CD4-positive, alpha-beta T cell (primary cell): ENCODE results near the gene MLLT3. TPM values are rescaled to one million over a fixed set of nuclear protein-coding genes. Genes with fewer than 3 reads are reported as not detected.

Experiments
- ATAC-seq: fragments of 200-7000 bp; cut with Tn5 transposase; one replicate; pipeline ENCODE4 v1.10.0; 2022; ENCODE audit warnings: mild to moderate bottlenecking; ENCODE audit not compliant: poor library complexity
- CTCF ChIA-PET: fragments of 350-600 bp; sonication (Branson Sonifier 250); formaldehyde crosslinking; loops from one replicate; lab custom pipeline; 2021; ENCODE audit warnings: antibody characterized with exemption, inconsistent platforms; lab: Charles Lee
- POLR2A ChIA-PET: fragments of 350-600 bp; sonication (Branson Sonifier 250); formaldehyde crosslinking; loops from one replicate; lab custom pipeline; 2021; ENCODE audit warnings: antibody characterized with exemption, inconsistent platforms; lab: Charles Lee
- DNase-seq, 14 experiments: peaks; one replicate each; pipeline ENCODE4 v3.0.0-alpha.2; 2013 to 2020; ENCODE audit warnings: mixed read lengths in 2 of 14
- H3K27ac ChIP-seq, 2 donors: one replicate each; pipeline versions ENCODE4 v1.5.1 to v1.7.0; 2013; ENCODE audit warnings: low read length in 2 of 2, low read depth in 1 of 2, mild to moderate bottlenecking in 1 of 2
- H3K27me3 ChIP-seq, 2 experiments: 1 replicate in 1 of 2; 2 replicates in 1 of 2; pipeline versions ENCODE4 v1.6.1 to v1.7.0; 2013; ENCODE audit warnings: low read length in 2 of 2, control low read depth in 1 of 2, mild to moderate bottlenecking in 1 of 2, moderate library complexity in 1 of 2; ENCODE audit not compliant: insufficient read depth in 2 of 2, control insufficient read depth in 1 of 2
- H3K36me3 ChIP-seq: one replicate; pipeline ENCODE4 v1.6.1; 2013; ENCODE audit warnings: low read length, control low read depth; ENCODE audit not compliant: insufficient read depth
- H3K4me1 ChIP-seq: one replicate; pipeline ENCODE4 v1.6.1; 2013; ENCODE audit warnings: low read length, control low read depth; ENCODE audit not compliant: insufficient read depth
- H3K4me3 ChIP-seq: one replicate; pipeline ENCODE4 v1.5.1; 2013; ENCODE audit warnings: mild to moderate bottlenecking, low read length, moderate library complexity
- H3K9me3 ChIP-seq, 2 experiments: 1 replicate in 1 of 2; 2 replicates in 1 of 2; pipeline versions ENCODE4 v1.6.1 to v1.7.0; 2013; ENCODE audit warnings: low read length in 2 of 2, mild to moderate bottlenecking in 2 of 2, control low read depth in 1 of 2, moderate library complexity in 1 of 2; ENCODE audit not compliant: control insufficient read depth in 1 of 2, insufficient read depth in 1 of 2
- H3K27ac Mint-ChIP-seq: one replicate; pipeline ENCODE4 v1.8.0; 2020; ENCODE audit warnings: mixed read lengths
- H3K27me3 Mint-ChIP-seq: one replicate; pipeline ENCODE4 v1.8.0; 2021; ENCODE audit warnings: mixed read lengths
- H3K36me3 Mint-ChIP-seq: one replicate; pipeline ENCODE4 v1.8.0; 2021; ENCODE audit warnings: low read depth, mixed read lengths
- H3K4me1 Mint-ChIP-seq: one replicate; pipeline ENCODE4 v1.8.0; 2021; ENCODE audit warnings: low read depth, mixed read lengths
- H3K4me3 Mint-ChIP-seq: one replicate; pipeline ENCODE4 v1.8.0; 2020; ENCODE audit warnings: mild to moderate bottlenecking, mixed read lengths
- H3K9me3 Mint-ChIP-seq: one replicate; pipeline ENCODE4 v1.8.0; 2020; ENCODE audit warnings: mixed read lengths
- CTCF ChIP-seq: fragments of 200-600 bp; IDR thresholded peaks from one replicate; pipeline ENCODE4 v1.8.0; 2022; ENCODE audit warnings: antibody characterized with exemption, mild to moderate bottlenecking
- intact Hi-C, 2 experiments: fragments of 100-400 bp; cut with DNase I in 1 of 2; cut with micrococcal nuclease in 1 of 2; formaldehyde crosslinking; loops; one replicate each; pipeline versions ENCODE4 v1.15.1 to v1.9.0; 2023 to 2025; cut with DNase I, micrococcal nuclease
- total RNA-seq, 174 experiments: library from RNA in 2 of 174; stranded (reverse) in 2 of 174; gene quantifications; one replicate each; pipeline ENCODE4 v1.2.3 and lab custom pipeline; 2021 to 2026

The MLLT3 gene
- total RNA-seq, 2 experiments from 2014 or later: 59.2 to 60.6 TPM

GRCh38 chr9:20353931-20354652 lies 268.2 kb downstream of the MLLT3 start:
- peaks cover 70% of the 10 kb centered on the region for H3K36me3 Mint-ChIP-seq
- no peak for ATAC-seq
- Histone ChIP-seq H3K27ac (no peak overlapping the region), H3K9me3 (no peaks in the 10 kb centered on the region), H3K4me1 (peaks cover 5% of the 10 kb centered on the region), H3K27me3 (no peaks in the 10 kb centered on the region), H3K36me3 (peaks cover 42% of the 10 kb centered on the region), H3K4me3 (no peak overlapping the region)
- no peaks in the 10 kb centered on the region for H3K9me3 Mint-ChIP-seq
- no peak for DNase-seq
- ChIA-PET CTCF (no interaction called here), POLR2A (no interaction called here)
- no peak overlapping the region for H3K27ac Mint-ChIP-seq
- H3K4me1 Mint-ChIP-seq: peaks cover 27% of the 10 kb centered on the region
- no peak overlapping the region for H3K4me3 Mint-ChIP-seq
- intact Hi-C loops: loop anchor here (10.0 kb wide), 2 partner anchors 429 to 521 kb away; no protein-coding TSS in a partner anchor
- TF ChIP-seq CTCF: no peak
- H3K27me3 Mint-ChIP-seq: no peaks in the 10 kb centered on the region

GRCh38 chr9:20353524-20353923 lies 268.8 kb downstream of the MLLT3 start:
- H3K36me3 Mint-ChIP-seq: peaks cover 73% of the 10 kb centered on the region
- intact Hi-C loops: loop anchor here (10.0 kb wide), 2 partner anchors 429 to 521 kb away; no protein-coding TSS in a partner anchor
- ATAC-seq: no peak

GRCh38 chr9:20352591-20352990 lies 269.7 kb downstream of the MLLT3 start:
- no peak for TF ChIP-seq CTCF
- Histone ChIP-seq H3K27me3 (no peaks in the 10 kb centered on the region), H3K27ac (no peak overlapping the region), H3K4me3 (no peak overlapping the region), H3K9me3 (no peaks in the 10 kb centered on the region), H3K4me1 (peaks cover 5% of the 10 kb centered on the region), H3K36me3 (peaks cover 44% of the 10 kb centered on the region)
- Mint-ChIP-seq H3K27me3 (no peaks in the 10 kb centered on the region), H3K4me1 (peaks cover 16% of the 10 kb centered on the region), H3K27ac (no peak overlapping the region), H3K4me3 (no peak overlapping the region), H3K36me3 (peaks cover 77% of the 10 kb centered on the region), H3K9me3 (no peaks in the 10 kb centered on the region)
- ATAC-seq (no peak), DNase-seq (no peak)
- ChIA-PET POLR2A (interaction anchor here (1.0 kb wide), 1 partner anchor 9 kb away, joined by 3 read pairs; no protein-coding TSS in a partner anchor), CTCF (interaction anchor here (0.7 kb wide), 1 partner anchor 643 kb away, joined by 4 read pairs; no protein-coding TSS in a partner anchor)
- intact Hi-C loops: loop anchor here (10.0 kb wide), 2 partner anchors 428 to 522 kb away; no protein-coding TSS in a partner anchor

More at GRCh38 chr9:20353524-20353923, 268.8 kb downstream of the MLLT3 start:
- H3K36me3 ChIP-seq: peaks cover 44% of the 10 kb centered on the region
- no peaks in the 10 kb centered on the region for H3K27me3 ChIP-seq
- H3K4me3 ChIP-seq: no peak overlapping the region
- POLR2A ChIA-PET: interaction anchor here (1.0 kb wide), 1 partner anchor 10 kb away, joined by 3 read pairs; no protein-coding TSS in a partner anchor
- no peak for TF ChIP-seq CTCF
- H3K4me3 Mint-ChIP-seq: no peak overlapping the region
- DNase-seq: no peak
- peaks cover 5% of the 10 kb centered on the region for H3K4me1 ChIP-seq
- H3K27me3 Mint-ChIP-seq: no peaks in the 10 kb centered on the region
- no peaks in the 10 kb centered on the region for H3K9me3 Mint-ChIP-seq
- H3K4me1 Mint-ChIP-seq: peaks cover 25% of the 10 kb centered on the region
- no peak overlapping the region for H3K27ac Mint-ChIP-seq
- no peaks in the 10 kb centered on the region for H3K9me3 ChIP-seq
- H3K27ac ChIP-seq: no peak overlapping the region
- CTCF ChIA-PET: no interaction called here
